Epithelial cell of esophagus (primary cell): ENCODE measurements around the gene KCNMA1.
A peak's percentile ranks its signal among the peaks of the same experiment; 100 is the strongest.

Source experiments
- DNase-seq: peaks from one replicate; pipeline ENCODE4 v3.0.0; 2010; ENCODE audit warnings: low read depth
- H3K4me3 ChIP-seq: 2 replicates; pipeline ENCODE4 v1.5.1; 2011; ENCODE audit warnings: mild to moderate bottlenecking, low read length, control low read depth
- TF ChIP-seq, protein P1 (sequence below): IDR thresholded peaks from 2 replicates; pipeline ENCODE4 v1.5.1; 2011; ENCODE audit warnings: low read depth, mild to moderate bottlenecking, low read length, control low read depth, inconsistent platforms; ENCODE audit not compliant: insufficient read depth; ENCODE audit errors: missing control alignments

The KCNMA1 gene

DNA sequence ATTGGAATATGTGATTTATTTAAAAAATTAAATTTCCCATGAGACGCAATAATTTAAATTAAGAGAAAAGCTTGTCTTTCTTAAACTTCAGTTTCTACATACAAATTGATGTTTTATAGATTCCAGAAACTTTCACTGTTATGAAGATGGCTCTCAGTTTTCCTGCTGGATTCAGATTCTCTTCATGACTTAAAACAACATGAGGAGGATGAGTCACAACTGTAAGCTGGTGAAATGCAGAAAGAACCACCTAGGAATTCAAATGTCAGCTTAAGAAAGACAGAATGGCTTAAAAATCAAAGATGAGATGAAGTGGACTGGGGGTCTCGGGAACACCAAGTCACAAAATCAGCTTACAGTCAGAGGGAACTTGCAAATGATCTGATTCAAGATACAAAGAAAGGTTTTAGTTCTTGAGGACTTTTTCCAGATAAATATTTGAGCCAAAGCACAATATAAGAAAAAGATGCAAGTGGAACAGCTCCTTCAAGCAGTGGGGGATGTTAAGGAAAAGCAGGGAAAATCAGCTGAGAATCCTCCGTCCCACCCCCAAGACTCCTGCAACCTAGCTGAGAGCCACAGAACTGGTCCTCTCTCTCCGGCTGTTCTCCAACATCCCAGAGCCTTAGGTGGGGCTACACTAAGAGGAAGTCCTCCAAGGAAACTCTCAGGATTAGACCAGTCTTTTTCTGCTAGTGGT is 279.8 kb downstream of the KCNMA1 start:
- DNase-seq = peak; percentile 69
- H3K4me3 ChIP-seq = no peak overlapping the region
- TF ChIP-seq, protein P1, sequence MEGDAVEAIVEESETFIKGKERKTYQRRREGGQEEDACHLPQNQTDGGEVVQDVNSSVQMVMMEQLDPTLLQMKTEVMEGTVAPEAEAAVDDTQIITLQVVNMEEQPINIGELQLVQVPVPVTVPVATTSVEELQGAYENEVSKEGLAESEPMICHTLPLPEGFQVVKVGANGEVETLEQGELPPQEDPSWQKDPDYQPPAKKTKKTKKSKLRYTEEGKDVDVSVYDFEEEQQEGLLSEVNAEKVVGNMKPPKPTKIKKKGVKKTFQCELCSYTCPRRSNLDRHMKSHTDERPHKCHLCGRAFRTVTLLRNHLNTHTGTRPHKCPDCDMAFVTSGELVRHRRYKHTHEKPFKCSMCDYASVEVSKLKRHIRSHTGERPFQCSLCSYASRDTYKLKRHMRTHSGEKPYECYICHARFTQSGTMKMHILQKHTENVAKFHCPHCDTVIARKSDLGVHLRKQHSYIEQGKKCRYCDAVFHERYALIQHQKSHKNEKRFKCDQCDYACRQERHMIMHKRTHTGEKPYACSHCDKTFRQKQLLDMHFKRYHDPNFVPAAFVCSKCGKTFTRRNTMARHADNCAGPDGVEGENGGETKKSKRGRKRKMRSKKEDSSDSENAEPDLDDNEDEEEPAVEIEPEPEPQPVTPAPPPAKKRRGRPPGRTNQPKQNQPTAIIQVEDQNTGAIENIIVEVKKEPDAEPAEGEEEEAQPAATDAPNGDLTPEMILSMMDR = no peak

DNA sequence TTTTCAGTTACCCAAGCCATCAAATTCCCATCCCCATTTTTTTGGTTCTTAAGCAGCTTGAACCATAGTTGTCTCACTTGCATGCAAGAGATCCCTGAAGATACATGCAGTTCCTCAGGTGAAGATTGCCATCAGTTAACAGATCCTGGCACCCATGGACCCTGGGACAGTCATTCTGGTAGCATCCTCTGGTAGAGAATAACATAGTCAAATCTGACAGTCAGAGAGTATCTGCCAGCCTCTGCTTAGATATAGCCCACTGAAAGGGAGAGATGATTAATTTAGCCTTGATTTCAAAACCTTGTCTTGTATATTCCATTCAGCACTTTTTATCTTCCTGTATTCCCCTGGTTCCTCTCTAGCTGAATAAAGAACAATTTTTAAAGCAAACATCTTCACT is 280.4 kb downstream of the KCNMA1 start:
- TF ChIP-seq, protein P1 = no peak
- no peak for DNase-seq
- no peak overlapping the region for H3K4me3 ChIP-seq

DNA sequence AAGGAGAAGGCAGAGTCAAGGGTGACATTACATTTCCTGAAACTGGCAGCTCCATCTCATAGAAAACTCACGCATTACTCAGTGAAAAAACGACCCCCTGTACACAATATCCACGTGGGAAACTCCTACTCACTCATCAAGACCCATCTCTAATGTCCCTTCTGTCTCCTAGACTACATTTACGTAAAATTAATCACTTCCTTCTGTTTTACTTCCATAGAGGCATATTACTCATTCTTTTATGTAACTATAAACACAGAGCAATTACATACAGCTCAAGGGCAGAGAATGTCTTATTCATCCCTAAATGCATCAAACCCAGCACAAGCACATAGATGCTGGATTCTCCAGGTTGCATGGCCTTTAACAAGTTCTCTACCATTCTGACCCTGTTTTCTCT is 281.8 kb downstream of the KCNMA1 start:
- TF ChIP-seq, protein P1 = no peak
- DNase-seq = peak; percentile 87

DNA sequence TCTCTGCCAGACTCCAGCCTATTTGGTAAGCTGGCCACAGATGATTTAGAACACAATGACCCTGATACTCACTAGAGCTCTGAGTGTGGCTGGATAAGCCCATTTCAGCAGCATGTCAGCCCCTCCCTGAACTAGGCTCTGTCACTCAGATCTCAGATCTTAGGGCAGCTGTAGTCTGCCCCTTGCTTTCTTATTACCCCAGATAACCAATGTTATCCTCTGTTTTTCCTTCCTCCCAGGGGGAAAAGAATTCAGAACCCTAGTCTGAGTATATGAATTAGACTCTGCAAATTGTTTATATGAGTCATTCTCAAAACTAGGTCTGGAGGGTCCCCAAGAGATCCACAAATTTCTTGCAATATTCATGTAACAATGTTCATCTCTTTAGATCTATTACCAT is 286.2 kb downstream of the KCNMA1 start:
- TF ChIP-seq, protein P1 = no peak
- no peak overlapping the region for H3K4me3 ChIP-seq
- no peak for DNase-seq

More for the DNA sequence above, 281.8 kb downstream of the KCNMA1 start:
- no peak overlapping the region for H3K4me3 ChIP-seq

DNA sequence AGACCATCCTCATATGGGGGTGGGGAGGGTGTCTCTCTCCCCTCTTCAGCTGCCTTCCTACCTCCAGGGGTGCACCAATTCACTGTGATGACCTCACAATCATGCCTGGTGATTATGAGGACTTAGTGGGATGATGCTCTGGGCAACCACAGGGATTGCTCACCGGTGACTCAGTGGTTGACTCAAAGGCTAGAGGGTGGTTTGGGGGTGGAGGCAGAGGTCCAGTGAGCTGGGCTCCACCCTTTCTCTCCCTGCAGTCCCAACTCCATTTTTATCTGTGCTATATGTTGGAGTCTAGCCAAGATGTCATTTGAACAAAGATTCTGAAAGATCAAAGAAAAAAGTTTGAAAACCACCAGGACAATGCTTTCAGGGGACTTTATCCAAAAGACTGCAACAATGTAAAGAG is 286.9 kb downstream of the KCNMA1 start:
- DNase-seq = peak; percentile 98
- TF ChIP-seq, protein P1 = no peak
- no peak overlapping the region for H3K4me3 ChIP-seq

DNA sequence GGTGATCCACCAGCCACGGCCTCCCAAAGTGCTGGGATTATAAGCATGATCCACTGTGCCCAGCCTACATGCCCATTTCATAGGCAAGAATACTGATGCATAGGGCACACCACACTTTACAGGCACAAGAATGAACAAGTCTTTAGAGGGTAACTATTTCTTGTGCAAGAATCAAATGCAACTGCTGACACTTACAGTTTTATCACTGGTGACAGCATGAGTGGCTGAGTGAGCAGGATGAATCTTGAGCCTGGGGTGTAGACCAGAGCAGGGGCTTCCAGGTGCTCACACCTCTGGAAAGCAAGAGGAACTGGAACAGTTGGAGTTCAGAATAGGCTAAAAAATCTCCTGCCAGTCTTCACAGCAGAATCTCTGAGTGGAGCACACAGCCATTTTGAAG is 287.5 kb downstream of the KCNMA1 start:
- TF ChIP-seq, protein P1 = no peak
- H3K4me3 ChIP-seq = no peak overlapping the region
- peak; percentile 50 for DNase-seq

DNA sequence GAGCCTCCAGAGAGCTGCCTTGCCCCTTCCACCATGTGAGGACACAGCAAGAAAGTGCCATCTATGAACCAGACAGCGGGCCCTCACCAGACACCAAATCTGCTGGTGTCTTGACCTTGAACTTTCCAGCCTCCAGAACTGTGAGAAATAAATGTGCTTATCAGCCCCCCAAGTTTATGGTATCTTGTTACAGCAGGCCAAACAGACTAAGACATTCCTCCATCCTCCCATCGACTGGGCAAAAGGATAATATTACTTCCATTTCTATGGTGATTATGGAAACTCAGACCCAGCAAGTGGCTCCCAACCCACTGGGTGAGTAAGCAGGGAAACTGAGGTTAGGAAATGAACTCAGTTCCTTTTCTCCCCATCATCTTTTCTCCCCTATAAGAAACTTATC is 288.4 kb downstream of the KCNMA1 start:
- TF ChIP-seq, protein P1 = no peak
- H3K4me3 ChIP-seq = no peak overlapping the region
- DNase-seq = no peak
